ENCODE results near the gene LRMDA.

LRMDA gene

DNA sequence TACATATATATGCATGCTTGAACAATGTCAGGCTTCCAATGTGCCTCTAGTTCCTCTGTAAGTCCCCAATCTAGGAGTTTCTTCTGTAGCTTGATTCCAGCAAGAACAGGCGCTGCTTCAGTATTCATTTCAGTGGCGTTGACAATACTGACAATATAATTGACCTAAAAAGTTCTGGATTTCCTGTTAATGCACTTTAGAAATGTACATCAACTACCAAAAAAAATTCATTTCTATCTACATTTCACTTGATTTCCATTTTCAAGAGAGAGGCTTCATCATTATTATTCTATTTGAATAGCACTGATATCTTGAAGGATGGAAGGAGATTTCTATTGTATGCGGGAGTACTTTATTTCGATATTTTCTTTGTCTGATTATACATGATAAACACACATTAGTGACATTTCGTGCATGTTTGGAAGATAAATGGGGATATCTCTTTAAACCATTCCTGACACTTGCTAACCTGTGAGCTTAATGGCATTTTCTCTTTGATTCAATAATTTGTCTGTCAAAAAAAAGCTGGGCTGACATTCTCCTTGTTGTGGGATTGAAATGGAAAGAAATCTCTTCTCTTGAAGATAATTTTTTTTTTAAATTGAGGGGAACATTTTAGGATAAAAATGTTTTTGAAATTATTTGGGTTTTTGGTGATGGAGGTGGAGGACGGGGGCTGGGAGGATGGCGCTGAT is 568.2 kb downstream of the LRMDA start:
- no peak for DNase-seq (ENCODE audit: low spot score)

GRCh38 chr10:76000550-76000949 is 569.1 kb downstream of the LRMDA start:
- no peak for DNase-seq (ENCODE audit: low spot score)

- DNase-seq (ENCODE audit: low spot score): no peak
These were observed 569.6 kb downstream of the LRMDA start for GRCh38 chr10:76001019-76001418.

DNA sequence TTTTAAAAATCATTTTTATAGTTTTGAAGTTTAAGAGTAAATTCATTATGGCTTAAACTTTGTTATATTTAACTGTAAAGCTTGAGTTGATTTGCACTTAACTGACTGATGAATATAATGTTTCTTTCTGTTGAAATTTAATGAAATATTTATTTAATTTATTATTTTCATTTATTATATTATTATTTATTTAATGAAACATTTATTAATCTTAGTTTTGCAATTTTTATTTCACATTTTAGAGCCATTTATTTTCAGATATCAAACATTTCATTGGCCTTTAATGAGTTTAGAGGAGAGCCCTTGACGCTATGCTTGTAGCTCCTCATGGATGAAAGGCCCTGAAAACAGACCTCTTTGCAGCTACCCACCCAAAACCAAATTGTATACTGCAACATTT is 570.0 kb downstream of the LRMDA start:
- DNase-seq (ENCODE audit: low spot score): no peak

GRCh38 chr10:76002262-76002854 is 570.9 kb downstream of the LRMDA start:
- no peak for DNase-seq (ENCODE audit: low spot score)

GRCh38 chr10:76007667-76008181 is 576.3 kb downstream of the LRMDA start:
- no peak for DNase-seq (ENCODE audit: low spot score)

- no peak for DNase-seq (ENCODE audit: low spot score)
These were observed 578.1 kb downstream of the LRMDA start for GRCh38 chr10:76009531-76009930.

- no peak for DNase-seq (ENCODE audit: low spot score)
These were observed 579.3 kb downstream of the LRMDA start for GRCh38 chr10:76010703-76011102.

DNA sequence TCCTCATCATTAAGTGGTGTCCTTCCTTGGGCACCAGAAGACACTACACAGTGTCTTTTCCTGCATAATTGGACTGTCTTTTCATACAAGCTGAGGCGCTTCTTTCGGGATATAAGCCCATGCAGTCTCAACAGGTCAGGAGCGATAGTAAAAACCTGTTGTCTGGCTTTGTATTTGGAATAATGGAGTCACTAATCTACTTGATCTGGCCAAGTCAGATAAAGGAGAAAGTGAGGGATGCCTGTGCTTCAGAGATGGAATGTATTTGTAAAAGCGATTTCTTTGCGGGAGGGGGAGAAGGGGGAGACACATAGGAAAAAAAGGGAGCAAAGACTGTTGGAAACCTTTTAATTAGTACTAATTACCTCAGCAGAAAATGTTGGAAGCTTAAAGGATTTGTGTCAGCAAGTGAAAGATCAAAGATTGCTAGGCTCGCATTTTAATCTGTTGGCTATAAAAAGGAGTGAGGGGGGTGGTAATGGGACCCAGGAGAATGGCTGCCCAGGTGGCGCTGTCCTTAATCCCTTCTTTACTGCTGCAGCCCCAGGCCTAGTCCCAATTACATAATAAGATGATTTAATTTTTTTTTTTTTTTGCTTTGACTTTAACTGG is 581.4 kb downstream of the LRMDA start:
- DNase-seq (ENCODE audit: low spot score): no peak

- DNase-seq (ENCODE audit: low spot score): no peak
These were observed 583.8 kb downstream of the LRMDA start for GRCh38 chr10:76015245-76015644.

DNA sequence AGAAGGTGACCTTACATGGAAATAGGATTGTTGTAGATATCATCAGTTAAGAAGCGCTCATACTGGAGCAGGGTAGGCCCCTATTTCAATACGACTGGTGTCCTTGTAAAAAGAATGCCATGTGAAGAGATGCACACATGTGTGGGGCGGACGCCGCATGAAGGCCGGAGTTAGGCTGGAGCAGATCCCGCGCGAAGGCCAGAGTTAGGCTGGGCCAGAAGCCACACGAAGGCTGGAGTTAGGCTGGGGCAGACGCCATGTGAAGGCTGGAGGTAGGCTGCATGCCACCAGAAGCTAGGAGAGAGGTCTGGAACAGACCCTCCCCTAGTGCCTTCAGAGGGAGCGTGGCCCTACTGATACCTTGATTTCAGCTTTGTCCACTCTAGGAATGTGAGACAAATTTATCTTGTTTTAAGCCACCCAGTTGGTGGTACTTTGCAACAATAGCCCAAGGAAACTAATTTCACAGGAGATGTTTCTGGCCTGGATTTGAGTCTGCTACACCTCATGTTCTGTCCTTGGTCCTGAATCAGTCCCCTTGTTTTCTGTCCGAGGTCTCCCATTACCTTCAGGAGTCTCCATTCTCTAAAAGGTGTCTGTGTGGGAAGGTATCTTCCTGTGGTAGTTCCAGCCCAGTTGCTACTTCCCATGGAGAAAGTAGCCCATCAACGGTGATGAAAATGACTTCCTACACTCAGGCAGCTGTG is 585.8 kb downstream of the LRMDA start:
- DNase-seq (ENCODE audit: low spot score): no peak

DNA sequence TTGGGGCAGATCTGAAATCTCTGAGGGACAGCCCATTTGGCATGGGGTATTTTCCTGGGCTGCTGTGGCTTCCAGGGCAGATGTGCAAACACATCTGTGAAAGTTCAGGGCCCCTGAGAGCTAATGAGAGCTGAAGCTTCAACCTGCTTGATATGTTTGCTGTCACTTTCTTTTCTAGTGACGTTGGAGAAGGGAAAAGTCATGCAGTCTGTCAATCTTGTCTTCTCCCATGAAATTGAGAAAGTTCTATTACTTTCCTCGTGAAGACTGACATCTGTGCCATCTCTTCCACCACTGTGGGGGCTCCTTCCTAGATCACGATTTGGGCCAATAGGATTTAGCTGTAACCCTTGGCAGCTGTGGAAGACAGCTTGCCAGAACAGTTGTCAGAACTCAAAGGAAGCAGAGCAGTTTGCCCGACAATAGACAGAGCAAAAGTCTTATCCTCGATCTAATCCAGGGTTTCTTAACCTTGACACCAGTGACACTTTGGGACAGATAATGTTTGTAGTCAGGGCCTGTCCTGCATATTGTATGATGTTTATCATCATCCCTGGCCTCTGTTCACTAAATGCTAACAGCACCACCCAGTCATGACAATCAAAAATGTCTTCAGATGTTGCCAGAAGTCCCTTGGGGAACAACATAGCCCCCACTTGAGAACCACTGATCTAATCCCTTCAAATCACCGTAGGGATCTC is 586.5 kb downstream of the LRMDA start:
- DNase-seq (ENCODE audit: low spot score): no peak

DNA sequence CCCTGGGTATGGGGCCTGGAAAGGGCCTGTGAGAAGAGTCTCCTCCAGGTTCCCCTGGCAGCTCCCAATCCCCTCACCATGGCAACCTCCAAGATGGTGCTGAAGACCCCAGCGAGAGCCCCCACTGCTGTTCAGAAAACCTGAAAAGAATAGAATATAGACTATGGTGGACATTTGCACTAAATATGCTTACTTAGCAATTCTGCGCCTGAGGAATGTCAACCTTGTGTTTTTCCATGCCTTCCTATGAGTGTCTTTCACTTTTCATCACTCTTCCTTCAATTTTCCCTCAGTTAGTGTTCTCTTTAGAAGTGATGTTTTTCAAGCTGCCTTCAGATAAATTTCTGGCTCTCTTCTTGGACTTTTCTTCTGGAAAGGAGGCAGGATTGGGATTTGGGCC is 589.2 kb downstream of the LRMDA start:
- DNase-seq (ENCODE audit: low spot score): no peak

- DNase-seq (ENCODE audit: low spot score): no peak
These were observed 590.0 kb downstream of the LRMDA start for GRCh38 chr10:76021398-76021797.

DNA sequence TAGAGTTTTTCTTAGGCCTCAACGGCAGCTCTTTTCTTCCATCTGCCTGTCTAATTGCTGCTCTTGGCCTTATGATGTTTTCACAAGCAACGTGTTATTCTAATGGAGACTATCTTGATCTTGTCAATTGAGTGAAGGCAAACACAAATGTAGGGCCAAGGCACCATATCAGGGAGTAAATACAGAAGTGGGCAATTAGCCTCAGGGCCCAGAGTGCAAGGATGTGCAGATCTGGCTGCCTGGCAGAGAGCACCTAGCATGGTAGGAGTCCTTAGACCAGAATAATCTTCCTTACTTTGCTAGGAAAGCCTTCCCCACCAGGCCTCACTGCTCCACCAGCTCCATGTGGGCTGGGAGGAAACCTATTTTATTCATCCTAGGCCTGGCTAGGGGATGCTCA is 590.9 kb downstream of the LRMDA start:
- DNase-seq (ENCODE audit: low spot score): no peak

DNA sequence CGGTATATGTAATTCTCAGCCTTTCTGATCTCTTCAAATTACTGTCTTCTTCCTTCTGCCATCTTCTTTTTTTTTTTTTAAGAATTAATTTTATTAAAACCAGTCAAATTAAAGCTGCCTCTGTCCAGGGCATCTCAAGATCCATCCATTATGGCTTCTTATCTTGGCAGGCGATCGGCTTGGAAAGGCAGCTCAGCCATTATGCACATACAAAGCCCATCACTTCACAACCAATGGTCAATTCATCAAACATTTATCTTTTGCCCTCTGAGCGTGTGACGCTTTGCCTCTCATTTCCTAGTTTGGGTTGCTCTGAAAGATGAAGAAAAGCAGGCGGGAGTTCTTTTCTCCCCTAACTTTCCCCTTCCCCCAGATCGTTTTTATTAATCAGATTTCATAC is 591.6 kb downstream of the LRMDA start:
- no peak for DNase-seq (ENCODE audit: low spot score)

GRCh38 chr10:76024460-76025123 is 593.2 kb downstream of the LRMDA start:
- no peak for DNase-seq (ENCODE audit: low spot score)

DNA sequence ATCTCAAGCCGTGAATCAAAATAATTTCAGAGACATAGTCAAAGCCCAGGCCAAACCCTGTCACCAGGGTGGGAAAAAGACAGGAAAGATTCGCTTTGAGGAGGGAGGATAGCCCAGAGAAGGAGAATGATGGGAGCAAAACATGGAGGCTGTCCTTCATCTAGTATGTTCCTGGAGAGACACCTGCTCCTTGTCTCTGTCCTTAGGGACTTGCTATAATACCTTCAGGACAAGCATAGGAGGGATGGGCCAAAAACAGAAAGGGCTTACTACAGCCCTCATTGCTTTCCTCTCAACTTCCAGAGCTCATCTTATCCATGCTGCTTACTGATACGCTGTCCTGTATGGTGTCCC is 593.7 kb downstream of the LRMDA start:
- DNase-seq (ENCODE audit: low spot score): no peak

GRCh38 chr10:76026176-76026771 is 594.9 kb downstream of the LRMDA start:
- DNase-seq (ENCODE audit: low spot score): no peak

DNA sequence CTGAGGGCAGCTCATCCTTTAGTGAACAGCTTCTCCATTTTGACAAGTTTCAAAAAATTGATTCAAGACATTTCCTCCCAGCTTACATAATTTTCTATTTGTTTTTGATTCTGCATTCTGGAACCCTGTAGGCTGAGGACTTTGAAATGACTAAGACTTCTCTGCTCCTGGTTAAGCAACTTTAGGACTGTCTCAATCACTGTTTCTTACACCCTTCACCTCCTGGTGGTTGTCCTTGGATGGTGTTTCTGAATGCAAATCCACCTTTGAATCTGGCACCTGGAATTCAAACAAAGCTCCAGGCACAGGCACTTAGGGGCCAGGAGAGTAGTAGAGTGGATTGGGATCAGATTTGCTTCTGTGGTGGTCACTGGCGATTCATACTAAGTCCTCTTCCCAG is 595.5 kb downstream of the LRMDA start:
- no peak for DNase-seq (ENCODE audit: low spot score)

GRCh38 chr10:76029782-76030181 is 598.4 kb downstream of the LRMDA start:
- no peak for DNase-seq (ENCODE audit: low spot score)
